Amygdala (tissue), 56 donors: Measurements from ENCODE around the gene NSUN3.
"Not testable (repeated sequence)": the region's sequence is repeated elsewhere in the genome, so short reads cannot be mapped to it uniquely, and the experiment has no call there.

Source experiments
- DNase-seq, 56 donors: peaks; one replicate each; lab custom pipeline; 2025; lab: John Stamatoyannopoulos, UW

NSUN3 gene

GRCh38 chr3:94066506-94067500 lies 3.9 kb downstream of the NSUN3 start:
- DNase-seq = no peak

DNA sequence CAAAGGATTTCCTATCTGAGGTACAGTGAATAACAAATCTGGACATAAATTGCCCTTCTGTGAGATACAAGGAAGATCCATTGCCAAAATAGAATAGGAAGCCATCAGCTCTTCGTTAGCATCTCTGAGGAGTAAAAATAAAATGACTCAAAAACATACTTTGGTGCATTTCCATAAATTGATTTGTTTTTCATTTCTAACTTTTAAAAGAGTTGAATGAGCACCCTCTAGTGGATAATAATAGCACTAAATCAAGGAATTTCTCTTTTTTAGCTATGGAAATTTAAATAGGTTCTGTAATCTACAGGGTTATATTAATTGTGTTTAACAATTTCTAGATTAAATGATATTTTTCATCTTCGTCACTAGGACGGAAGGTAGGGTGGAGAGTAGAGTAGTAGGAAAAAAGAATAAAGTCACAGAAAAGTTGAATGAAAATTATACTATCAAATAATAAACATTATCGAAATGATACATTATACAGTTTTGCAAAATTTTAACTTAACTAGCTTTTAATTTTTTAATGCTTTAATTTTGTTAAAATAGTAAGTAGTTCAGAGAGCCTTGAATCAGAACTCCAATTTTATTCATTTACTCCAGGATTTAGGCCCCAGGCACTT lies 6.4 kb downstream of the NSUN3 start:
- no peak for DNase-seq

DNA sequence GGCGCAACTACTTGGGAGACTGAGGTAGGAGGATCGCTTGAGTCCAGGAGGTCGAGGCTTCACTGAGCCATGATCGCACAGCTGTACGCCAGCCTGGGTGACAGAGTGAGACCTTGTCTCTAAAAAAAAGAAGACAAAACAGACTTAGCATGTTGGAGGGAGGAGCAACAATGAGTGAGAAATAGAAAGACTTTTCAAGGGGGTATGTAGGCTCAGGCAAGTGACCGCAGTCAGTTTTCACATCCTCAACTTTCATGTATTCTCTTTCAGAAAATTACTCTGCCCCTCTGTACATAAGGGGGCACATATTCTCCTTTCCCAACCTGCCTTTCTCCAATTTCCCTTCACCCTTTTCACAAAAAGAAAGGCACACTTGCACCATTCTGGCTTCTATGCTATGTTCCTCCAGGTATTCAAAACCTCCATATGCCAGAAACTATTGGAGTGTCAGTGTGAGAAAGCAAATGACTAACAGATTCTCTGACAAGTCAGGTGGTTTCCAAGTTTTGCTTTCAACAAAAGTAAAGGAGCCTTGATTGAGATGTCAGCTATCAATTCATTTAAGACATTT lies 7.6 kb downstream of the NSUN3 start:
- DNase-seq = no peak

DNA sequence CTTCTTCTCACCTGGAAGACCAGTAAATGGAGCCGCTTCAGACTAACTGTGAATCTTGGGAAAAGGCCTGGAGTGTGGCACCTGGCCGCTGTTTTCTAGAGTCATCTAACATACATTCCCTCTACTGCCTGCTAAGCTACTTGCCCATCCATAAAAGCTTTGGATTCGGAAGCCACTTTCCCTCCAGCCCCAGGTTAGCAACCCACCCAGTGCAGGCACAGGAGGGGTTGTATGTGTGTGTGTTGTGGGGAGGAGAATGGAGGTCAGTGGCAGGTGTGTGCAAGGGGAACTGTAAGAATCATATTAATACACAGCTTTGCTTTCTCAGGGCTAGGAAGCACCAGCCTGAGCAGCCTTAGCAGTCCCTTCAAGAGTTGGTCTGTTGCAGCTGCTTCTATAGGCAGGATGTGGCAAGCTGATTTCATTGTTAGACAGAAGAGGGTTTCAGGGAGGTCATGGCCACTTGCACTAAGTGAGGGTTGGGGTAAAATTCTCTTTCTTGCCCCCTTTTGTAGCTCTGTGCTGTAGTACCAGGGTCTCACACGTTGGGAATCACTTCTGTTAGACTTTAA lies 8.9 kb downstream of the NSUN3 start:
- no peak for DNase-seq

DNA sequence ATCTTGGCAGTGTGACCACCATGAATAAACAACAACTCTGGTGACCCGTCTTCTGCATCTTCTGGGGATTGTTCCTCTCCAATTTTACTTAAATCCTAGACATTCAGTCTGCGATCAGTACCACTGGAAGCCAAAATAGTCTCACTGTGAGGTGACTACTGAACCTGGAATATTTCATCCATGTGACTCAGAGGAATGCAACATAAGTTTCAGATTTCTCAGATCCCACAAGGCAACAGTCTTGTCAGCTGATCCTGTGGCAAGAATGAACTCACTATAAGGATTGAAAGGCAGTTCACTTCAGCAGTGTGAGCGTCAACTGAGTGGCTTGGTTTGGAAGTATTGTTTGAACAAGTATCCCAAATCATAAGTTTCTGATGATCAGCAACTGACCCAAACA lies 13.2 kb downstream of the NSUN3 start:
- no peak for DNase-seq

DNA sequence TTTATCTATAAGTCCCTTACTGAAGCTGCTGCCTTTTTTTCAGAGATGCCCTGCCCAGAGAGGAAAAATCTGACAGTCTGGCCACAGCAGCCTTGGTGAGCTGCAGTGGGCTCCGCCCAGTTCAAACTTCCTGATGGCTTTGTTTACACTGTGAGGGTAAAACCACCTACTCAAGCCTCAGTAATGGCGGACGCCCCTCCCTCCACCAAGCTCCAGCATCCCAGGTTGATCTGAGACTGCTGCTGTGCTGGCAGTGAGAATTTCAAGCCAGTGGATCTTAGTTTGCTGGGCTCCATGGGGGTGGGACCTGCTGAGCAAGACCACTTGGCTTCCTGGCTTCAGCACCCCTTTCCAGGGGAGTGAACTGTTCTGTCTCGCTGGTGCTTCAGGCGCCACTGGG lies 17.7 kb downstream of the NSUN3 start:
- DNase-seq = not testable (repeated sequence)

DNA sequence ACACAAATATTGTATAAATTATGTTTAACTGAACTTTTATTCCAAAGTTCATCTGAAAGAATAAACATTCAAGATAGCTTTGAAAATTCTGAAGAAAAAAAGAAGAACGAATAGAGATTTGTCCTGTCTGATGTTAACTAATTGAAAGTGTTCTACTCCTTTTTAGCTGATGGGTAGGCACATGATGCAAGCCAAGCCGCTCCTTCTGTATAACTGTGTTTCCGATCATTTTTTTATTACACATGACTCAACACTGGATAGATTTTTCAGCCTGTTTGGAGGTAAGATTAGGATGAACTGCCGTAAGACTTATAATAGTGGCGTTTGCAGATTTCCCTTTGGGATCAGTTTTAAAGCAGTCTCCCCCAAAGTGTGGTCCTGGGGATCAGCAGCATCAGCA lies 19.0 kb downstream of the NSUN3 start:
- no peak for DNase-seq

DNA sequence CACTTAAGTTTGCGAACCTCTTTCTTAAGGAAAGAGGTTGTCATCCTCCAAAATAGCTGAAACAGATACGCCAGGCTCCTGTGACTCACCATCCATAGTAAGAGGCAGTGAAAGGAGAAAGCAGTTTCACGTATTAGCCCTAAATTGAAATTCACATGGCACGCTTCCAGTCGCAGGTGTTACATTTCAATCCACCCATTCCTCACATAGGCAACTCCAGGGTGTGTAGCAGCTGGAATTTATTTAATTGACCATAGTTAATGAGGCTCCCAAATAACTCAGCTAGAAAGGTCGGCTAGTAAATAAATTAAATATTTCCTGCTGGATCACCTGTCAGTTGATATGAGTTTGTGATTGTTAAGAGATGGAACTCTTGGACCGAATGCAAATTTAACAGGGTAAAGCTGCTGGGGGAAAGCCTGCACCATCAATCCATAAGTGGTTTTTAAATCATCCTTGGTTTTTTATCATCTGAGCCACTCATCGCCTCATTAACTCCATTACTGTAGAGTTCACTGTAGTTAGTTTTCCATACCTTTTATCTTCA lies 19.6 kb downstream of the NSUN3 start:
- DNase-seq = no peak

DNA sequence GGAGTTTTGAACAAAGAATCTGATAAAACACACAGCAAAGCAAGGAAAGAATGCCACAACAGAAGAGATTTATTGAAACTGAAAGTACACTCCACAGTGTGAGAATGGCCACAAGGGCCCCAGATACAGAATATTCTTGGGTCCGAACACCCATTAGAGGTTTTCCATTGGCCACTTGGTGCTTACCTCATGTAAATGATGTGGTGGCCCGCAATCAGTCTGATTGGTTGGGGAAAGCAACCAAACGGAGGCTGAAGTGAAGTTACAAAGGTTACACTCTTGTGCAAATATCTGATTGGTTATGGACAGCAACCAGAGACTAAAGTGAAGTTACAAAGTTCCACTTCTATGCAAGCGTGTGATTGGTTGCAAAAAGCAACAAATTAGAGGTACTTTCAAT lies 20.4 kb downstream of the NSUN3 start:
- DNase-seq = no peak

DNA sequence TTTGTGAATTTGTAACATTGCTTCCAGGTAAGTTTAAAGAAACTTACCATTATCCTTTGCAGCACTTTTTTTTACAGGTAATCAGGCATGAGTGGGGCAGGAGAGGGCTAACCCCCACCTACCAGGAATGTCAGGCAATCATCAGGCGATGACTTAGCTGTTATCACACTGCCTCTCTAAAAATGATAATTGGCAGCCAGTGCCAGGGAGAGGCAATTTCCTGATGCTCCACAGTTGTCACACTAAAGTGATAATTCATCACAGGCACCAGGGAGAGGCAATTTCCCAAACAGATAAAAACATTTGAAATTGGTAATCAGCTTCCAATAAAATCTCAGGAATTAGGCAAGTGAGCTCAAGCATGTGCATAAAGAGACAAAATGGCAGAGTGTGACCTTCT lies 26.3 kb downstream of the NSUN3 start:
- DNase-seq = no peak

DNA sequence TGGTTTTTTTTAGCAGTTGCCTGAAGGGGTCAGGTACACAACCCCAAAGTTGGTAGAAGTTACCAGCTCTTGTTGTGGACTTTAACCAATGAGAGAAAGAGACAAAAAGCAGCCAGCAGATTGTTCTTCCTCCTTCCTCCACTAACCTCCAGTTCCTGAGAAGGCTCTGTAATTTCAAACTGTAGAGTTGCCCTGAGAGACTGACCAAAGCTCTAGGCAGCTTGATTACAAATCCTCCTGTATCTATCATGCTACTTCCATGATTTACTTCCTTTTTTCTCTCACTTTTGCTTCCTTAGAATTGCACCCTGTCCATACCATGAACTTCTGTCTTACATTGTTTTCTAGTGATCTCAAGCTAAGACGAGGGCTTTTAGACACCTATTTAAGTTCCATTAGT lies 29.2 kb downstream of the NSUN3 start:
- DNase-seq = no peak

- no peak for DNase-seq
These were observed 30.3 kb downstream of the NSUN3 start for GRCh38 chr3:94093151-94093550.

- DNase-seq = no peak
These were observed 32.2 kb downstream of the NSUN3 start for GRCh38 chr3:94095111-94095510.

DNA sequence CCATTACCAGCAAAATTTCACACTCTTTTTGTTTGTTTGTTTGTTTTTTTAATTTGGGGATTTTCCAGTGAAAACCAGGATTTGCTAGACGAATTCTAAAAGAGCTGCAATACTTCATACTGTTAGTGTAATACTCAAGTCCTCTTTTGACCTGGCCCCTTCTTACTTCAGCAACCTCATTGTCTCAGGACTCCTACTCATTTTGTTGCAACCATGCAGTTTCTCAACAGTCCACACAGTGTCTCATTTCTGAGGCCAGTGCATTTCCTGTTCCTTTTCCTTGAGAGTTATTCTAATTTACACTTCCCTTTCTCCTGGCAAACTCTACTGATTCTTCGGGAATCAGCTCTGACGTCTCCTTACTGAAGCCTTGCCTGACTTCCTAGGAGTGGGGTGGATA lies 35.6 kb downstream of the NSUN3 start:
- no peak for DNase-seq

- no peak for DNase-seq
These were observed 36.5 kb downstream of the NSUN3 start for GRCh38 chr3:94099311-94099710.

- no peak for DNase-seq
These were observed 39.0 kb downstream of the NSUN3 start for GRCh38 chr3:94101860-94102259.

DNA sequence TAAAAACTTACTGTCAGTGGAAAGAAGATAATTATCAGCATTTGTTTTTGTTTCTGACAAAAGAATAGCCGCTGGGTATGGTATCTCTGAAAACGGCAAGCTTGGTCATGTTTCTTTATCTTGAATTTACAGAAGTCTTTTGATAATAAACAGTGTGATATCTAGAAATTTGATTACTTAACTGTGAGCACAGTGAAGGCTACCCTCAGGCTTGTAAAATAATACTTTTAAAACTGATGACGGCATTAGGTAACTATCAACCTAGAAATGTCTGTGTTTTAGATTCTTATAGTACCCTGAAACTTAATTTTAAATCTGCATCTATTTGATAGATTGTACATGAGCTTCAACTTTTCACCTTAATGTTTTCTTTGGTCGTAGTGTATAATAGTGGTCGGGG lies 43.4 kb downstream of the NSUN3 start:
- DNase-seq = no peak

GRCh38 chr3:94110232-94110631 lies 47.4 kb downstream of the NSUN3 start:
- DNase-seq = not testable (repeated sequence)

GRCh38 chr3:94110854-94111253 lies 48.0 kb downstream of the NSUN3 start:
- no peak for DNase-seq

DNA sequence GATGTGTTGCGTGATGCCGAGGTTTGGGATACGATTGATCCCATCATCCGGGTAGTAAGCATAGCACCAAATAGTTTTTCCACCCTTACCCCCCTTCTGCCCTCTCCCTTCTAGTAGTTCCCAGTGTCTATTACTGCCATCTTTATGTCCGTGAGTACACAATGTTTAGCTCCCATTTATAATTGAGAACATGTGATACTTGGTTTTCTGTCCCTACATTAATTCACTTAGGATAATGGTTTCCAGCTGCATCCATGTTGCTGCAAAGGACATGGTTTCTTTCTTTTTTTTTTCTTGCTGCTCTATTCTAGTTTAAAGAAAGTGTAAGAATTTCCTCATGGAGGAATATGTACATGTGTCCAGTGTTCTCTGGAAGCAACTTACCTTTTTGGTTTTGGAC lies 51.8 kb downstream of the NSUN3 start:
- DNase-seq = no peak

GRCh38 chr3:94115482-94115881 lies 52.6 kb downstream of the NSUN3 start:
- DNase-seq = peak in 6 of 56 donors; percentile 3 to 51 (median 26)
